SW480 (cell line): Measurements from ENCODE around the gene FN3K.
"Not testable (repeated sequence)": the region's sequence is repeated elsewhere in the genome, so short reads cannot be mapped to it uniquely, and the experiment has no call there.

Experiments used
- DNase-seq: peaks from one replicate; pipeline ENCODE4 v3.0.0-alpha.2; 2016; ENCODE audit warnings: low spot score

Gene FN3K

DNA sequence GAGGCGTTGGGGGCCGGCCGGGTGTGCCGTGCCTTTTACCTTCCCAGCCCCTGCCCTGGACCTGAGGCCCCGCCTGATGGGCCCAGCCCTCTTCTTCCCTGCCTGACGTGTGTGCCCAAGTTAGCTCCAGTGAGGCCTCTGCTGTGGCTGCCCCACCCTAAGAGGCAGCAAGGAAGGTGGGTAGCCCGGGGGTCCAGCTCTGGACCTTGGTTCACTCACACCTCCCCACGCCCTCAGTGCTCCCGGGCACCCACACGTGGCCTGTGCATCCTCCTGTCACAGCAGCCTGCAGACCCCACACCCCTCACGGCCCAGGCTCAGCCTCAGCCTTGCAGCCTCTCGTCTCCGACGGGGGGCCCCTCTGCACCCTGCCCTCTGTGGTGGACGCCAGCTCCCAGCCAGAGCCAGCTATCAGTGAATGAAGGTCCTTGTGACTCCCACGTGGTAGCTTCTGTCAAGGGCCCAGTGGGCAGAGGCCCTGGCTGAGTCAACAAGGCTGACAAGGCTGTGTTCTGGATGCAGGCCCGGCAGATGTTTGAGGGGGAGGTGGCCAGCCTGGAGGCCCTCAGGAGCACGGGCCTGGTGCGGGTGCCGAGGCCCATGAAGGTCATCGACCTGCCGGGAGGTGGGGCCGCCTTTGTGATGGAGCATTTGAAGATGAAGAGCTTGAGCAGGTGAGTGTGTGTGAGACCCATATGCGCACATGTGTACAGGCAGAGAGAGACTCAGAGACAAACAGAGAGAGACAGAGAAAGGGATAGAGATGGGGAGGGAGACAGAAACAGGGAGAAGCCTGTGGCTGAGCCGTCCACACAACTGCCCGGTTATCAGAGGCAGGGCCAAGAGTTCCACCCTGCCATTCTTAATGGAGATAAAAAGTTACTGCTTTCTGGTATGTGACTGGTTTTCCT lies 2.8 kb downstream of the FN3K start:
- no peak for DNase-seq

DNA sequence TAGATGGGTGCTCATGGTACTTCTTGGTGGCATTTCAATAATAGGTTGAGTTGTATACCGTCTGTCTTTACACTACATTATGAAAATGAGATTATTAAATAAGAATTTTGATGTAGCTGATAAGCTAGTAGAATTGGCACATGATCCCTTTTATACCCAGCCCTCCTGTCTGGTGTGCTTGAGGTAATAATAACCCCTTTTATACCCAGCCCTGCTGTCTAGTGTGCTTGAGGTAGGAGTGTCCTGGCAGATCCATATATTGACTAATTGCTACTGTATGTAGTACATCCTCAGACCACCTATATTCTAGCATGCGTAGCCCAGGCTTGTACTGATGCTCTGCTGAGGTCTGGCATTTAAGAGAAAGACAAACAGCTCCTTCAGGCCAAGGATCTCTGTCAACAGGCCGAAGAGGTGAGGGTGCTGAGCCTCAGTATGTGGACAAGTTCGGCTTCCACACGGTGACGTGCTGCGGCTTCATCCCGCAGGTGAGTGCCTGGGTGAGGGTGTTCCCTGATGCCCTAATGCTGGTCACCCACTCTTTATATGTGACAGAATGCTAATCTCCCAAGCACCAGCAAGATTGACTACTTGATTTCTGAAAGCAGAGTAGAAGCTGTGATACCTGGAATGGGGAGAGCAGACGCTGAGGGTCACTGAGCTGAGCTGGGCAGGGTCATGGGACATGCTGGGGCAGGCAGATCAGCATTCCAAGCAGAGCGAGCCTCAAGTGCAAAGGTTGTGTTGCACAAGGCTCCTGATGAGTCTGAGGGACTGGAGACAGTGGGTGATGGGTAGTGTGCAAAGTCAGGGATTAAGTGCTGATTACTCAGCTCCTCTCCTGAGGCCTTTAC lies 5.7 kb downstream of the FN3K start:
- DNase-seq, result no peak

DNA sequence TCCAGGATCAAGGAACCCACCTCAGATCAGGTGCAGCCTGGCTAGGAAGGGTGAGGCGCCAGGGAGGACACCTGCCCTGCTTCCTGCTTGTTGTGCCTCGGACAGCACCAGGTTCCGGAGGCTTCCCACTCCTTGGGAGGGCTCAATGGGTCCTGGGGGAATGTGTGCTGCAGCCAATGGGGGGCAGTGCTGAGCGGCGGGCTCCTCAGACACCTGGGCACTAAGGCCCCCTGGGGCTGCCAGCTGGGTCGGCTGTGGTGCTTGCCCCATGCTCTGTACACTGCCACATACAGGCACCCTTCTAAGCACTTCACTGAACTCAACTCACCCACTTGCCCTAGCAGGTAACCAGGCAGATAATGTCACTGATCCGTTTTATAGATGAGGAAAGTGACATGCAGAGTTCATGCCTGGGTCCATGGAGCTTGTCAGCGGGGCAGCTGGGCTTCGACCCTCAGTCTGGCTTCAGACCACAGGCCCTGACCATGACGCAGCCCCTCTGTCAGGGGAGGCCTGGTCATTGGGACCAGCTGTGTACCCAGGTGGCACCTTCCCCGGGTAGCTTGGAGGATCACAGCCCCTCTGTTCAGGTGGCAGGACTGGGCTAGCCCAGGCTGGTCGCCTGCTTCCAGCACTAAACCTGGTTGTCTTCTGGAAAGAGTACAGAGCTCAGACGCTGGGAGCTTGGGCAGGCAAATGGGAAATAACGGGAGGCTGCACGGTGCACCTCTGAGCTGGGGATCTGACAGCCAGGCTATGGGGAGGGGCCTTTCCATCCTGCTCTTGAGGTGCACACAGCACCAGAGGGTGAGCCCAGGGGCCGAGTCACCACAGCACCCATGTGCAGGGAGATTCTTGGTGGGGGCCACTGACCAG lies 8.2 kb downstream of the FN3K start:
- DNase-seq, result no peak

DNA sequence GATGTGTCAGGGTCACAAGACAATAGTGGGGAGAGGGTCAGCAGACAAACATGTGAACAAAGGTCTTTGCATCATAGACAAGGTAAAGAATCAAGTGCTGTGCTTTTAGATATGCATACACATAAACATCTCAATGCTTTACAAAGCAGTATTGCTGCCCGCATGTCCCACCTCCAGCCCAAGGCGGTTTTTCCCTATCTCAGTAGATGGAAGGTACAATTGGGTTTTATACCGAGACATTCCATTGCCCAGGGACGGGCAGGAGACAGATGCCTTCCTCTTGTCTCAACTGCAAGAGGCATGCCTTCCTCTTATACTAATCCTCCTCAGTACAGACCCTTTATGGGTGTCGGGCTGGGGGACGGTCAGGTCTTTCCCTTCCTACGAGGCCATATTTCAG lies 9.3 kb downstream of the FN3K start:
- DNase-seq, result not testable (repeated sequence)

DNA sequence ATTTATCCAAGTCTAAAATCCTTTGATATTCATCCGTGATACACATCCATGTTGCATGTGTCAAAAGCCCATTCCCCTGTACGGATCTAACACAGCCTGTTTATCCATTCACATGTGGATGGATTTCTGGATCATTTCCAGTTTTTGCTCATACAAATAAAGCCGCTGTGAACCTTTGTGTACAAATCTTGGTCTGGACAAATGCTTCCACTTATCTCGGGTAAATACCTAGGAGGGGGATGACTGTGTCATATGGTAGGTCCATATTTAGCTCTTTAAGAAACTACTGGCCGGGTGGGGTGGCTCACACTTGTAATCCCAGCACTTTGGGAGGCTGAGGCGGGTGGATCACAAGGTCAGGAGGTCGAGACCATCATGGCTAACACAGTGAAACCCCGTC lies 10.1 kb downstream of the FN3K start:
- no peak for DNase-seq

DNA sequence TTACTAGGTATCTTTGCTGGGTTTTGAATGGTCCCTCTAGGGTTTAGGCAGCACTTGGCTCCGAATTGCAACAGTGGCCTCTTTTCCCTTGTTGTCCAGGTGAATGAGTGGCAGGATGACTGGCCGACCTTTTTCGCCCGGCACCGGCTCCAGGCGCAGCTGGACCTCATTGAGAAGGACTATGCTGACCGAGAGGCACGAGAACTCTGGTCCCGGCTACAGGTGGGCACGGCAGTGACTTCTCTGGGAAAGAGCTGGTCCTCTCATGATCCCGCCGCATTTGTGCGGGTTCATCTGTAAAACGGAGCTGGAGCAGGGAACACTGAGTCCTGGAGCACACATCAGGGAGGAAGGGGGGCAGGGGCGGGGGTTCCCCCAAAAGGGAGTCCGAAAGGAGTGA lies 13.3 kb downstream of the FN3K start:
- no peak for DNase-seq

DNA sequence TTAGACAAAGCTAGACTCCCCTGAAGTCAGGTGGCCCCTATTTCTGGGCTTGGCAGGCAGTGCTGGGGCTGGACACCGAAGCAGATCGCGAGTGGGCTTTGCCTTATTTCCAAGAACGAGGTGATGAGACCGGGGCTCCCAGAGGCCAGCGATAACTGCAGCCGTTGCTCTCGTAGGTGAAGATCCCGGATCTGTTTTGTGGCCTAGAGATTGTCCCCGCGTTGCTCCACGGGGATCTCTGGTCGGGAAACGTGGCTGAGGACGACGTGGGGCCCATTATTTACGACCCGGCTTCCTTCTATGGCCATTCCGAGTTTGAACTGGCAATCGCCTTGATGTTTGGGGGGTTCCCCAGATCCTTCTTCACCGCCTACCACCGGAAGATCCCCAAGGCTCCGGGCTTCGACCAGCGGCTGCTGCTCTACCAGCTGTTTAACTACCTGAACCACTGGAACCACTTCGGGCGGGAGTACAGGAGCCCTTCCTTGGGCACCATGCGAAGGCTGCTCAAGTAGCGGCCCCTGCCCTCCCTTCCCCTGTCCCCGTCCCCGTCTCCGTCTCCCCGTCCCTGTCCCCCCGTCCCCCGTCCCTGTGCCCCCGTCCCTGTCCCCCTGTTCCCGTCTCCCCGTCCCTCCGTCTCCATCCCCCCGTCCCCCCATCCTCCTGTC lies 15.0 kb downstream of the FN3K start:
- DNase-seq, result no peak

DNA sequence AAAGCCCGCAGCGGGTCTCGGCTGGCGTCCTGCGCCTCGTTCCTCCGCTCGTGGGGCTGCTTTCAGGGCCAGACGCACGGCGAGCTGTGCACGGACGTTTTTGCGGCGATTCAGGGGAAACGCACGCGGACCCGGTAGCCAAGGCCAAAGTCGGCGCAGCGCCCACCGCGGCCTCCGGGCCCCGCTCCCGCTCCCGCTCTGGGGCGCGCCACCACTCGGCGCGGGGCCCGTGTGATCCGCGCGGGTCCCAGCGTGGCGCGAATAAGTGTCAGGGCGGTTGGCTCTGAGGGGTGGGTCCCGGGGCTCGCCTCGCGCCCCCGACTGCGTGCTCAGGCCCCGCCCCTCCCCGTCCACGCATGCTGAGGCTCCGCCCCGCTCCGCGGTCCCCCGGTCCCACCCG lies 15.8 kb downstream of the FN3K start:
- no peak for DNase-seq

DNA sequence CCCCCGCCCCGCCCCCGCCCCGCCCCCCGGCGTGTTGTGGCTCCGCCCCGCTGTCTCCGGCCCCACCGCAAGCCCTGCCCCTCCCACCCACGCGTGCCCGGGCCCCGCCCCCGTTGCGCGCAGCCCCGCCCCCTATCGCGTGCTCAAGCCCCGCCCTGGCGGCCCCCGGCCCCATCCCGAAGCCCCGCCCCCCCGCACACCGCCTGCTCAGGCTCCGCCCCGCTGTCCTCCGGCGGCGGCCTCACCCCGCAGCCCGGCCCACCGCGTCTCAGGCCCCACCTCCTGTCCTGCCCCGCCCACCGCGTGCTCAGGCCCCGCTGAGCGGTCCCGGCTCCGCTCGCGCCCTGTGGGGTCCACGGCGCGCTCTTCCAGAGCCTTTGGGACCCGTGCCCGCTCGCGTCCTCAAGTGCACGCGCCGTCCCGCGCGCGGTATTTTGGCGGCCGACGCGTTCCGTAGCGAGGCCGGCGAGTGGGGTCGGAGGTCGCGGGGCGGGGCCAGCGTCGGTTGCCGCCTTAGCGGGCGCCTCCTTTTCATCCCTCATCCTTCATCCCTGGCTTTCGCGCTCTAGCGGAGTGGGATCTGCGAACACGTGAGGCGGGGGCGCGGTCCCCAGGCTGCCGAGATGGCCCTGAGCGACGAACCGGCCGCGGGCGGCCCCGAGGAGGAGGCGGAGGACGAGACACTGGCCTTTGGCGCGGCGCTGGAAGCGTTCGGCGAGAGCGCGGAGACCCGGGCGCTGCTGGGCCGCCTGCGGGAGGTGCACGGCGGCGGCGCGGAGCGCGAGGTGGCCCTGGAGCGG lies 16.4 kb downstream of the FN3K start, which contains the start of gene TBCD:
TSS of gene TBCD (plus strand) at position 495 of the 800 bp plus-strand sequence. CDS start at position 624, 129 bp downstream.
- peak; percentile 84 for DNase-seq

DNA sequence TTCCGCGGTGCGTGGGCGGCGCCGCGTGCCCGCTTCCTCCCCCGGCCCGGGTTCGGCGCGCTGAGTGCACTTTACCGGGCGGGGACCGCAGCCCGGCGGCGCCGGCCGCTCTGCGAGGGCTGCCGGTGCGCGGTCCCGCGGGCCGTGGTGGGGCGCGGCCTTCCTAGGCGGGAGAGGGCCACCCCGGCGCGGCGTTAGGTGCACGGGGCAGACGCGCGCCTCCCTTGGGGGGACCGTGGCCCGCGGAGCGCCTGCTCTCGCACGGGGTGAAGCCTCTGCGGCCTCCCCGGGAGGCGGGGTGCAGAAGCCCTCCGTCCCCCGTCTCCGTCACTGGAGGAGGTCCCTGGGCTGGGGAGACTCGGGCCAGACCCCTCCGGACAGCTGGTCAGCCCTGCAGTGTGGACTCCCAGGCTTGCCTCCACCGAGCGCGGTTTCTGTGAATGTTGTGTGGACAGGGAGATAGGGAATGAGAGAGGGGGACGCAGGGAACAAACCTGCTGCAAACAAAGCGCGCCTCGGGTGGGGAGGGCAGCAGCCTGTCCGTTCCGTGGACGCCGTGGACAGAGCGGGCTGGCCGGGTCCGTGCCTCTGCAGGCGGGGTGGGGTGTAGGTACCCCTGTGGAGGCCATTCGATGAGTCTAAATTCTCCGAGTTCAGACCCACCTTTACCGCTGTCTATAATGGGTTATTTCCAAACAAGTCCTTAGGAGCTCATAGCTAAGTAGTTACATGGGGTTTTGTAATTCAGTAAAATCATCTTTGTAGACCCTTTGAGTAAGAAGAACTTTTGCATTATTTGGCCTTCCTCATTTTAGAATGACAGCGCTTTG lies 17.2 kb downstream of the FN3K start:
- DNase-seq, result peak; percentile 22

DNA sequence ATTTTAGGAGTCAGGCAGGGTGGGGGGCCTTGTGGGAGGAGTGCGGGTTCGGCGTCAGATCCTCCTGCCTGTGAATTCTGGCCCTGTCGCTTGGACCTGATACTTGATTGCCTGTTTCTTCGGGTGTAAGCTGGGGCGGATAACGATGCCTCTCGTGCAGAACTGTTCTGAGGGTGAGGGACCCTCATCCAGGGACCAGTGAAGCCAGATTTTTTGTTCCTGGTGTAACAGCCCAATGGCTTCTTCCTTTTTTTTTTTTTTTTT lies 17.7 kb downstream of the FN3K start:
- DNase-seq, result no peak

DNA sequence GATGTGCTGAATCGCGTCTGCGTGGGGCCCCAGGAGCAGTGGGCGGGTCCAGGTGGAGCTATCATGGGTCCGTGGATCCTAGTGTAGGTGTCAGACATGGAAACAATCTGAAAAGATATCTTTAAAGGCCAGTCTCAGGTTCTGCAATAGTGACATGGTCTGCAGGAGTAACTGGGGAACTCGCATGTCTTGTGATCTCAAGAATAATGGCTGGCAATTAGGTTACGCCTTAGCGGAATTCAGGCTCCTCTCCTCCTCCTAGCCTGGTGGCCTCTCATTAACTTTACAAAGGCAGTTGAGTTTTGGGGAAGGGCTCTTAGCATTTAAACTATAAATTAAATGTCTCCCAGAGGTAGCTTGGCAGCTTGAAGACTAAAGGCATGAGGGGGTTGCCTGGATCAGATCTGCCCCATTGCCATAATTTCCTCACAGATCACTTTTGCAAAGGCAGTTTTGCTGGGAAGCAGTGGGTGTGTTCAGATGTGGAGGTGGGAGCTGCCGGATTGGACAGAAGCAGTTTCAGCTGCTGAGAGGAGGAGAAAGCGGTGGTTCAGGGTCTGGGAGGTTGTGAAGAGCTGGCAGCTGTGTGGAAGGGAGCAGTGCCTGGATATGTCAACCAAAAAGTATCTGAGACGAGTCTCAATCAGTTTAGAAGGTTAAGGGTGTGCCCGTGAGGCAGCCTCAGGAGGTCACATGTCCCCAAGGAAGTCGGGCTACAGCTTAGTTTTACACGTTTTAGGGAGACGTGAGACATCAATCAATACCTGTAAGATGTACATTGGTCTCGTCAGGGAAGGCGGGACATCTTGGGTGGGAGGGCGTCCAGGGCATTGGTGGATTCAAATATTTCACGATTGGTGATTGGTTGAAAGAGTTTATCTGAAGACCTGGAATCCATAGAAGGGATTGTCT lies 19.1 kb downstream of the FN3K start:
- no peak for DNase-seq

DNA sequence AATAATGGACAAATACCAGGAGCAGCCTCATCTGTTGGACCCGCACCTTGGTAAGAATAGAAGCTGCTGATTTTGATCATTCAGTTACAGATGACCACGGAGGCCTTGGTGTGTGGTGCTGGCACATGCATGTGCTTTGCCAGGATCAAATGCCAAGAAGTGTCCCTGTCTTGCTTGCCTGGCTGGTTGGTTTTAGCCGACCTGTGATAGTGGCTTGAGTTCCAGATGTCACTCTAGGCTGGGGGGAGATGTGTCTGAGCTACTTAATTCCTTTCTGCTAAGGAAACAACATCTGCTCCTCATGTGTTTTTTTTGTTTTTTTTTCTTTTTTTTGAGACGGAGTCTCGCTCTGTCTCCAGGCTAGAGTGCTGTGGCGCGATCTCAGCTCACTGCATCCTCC lies 20.8 kb downstream of the FN3K start:
- DNase-seq, result no peak

DNA sequence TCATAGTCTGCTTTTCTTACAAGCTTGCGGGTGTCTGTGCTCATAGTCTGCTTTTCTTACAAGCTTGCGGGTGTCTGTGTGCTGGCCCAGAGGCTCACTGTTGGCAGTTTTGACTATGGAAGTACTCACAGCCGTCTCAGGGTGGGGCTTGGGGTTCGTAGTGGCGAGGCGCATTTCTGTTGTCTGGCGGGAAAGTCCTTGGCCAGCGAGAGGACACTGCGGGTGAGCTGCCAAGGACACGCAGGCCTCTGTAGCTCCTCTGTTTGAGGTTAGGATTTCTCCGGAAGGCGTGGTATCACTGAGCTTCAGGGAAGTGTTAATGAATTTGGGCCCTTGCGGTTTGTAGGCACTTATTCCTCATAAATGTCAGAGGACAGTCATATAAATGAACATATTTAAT lies 30.0 kb downstream of the FN3K start:
- no peak for DNase-seq

DNA sequence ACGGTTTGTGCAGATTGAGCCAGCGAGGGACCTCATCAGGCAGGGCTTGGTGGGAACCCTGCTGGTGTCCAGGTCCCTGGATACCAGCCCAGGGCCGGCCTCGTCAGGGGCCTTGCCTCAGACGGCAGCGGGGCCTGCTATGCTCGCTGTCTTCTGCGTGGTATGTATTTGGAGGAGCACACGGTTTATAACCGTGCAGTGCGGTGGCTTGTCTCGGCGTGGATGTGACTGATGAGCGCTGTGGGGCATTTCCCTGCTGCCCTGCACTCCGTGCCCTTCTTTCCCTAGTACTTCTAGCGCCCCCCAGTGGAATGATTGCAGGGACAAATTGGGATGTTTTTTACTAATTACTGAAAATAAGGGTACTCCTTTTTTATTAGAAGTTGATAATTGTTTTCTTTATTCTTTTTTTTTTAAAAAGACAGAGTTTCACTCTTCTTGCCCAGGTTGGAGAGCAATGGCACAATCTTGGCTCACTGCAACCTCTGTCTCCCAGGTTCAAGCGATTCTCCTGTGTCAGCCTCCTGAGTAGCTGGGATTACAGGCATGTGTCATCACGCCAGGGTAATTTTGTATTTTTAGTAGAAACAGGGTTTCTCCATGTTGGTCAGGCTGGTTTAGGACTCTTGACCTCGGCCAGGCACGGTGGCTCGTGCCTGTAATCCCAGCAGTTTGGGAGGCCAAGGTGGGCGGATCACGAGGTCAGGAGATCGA lies 31.8 kb downstream of the FN3K start:
- DNase-seq, result no peak

DNA sequence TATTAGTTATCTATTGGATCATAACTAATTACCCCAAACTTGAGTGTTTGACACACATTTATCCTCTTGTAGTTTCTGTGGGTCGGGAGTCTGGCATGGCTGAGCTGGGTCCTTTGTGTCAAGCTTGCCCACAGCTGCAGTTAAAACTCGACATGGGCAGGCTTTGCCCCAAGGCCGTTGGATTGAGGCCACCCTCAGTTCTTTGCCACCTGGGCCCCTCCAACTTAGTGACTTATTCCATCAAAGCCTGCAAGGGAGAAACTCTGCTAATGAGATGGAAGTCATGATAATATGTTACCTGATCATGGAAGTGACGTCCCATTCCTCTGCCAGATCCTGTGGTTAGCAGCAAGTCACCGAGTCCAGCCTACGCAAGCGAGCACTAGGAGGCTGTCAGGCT lies 33.6 kb downstream of the FN3K start:
- no peak for DNase-seq

DNA sequence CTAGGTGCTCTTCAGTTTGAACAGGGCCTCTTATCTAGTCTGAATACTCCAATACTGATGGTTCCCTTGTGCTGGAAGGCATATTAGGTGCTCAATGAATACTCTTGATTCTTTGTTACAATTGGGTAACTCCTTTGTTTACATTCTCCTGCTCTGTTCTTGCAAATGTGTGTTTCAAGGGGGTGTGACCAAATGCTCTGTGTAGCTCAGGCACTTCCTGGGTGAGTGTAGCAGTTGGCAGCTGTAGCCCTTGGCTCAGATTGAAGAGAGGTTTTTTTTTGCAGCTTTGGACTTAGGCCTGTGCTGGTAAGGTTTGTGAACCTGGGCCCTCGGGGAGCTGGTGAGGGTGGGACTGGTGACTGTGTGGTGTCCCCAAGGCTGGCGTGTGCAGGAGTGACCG lies 36.6 kb downstream of the FN3K start:
- no peak for DNase-seq

DNA sequence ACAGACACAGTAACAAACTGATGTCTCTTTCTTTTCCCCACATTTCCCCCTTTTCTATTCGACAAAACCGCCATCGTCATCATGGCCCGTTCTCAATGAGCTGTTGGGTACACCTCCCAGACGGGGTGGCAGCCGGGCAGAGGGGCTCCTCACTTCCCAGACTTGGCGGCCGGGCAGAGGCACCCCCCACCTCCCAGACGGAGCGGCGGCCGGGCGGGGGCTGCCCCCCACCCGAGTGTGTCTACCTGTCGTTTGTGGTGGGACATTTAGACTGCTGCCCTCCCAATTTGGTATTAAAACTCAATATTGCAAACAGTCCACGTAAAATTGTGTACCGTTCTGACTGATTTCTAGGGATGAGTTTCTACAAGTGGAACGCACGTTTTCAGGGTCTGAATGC lies 39.0 kb downstream of the FN3K start:
- DNase-seq, result not testable (repeated sequence)
